GM12878 (cell line): ENCODE data around the gene DNAH8. TPM values are rescaled to one million over a fixed set of nuclear protein-coding genes. Genes with fewer than 3 reads are reported as not detected.

Experiments
- ATAC-seq: fragments of 200-7000 bp; cut with Tn5 transposase; 3 replicates; pipeline ENCODE4 v1.9.1; 2020; ENCODE audit warnings: mild to moderate bottlenecking, moderate library complexity
- BruUV-seq: library from RNA; stranded (reverse); fragments of 400-500 nt; replicated peaks from 2 replicates; lab custom pipeline; 2021; lab: Mats Ljungman, UMichigan
- CTCF ChIA-PET: fragments of 300-600 bp; sonication (Branson Sonifier 250); formaldehyde crosslinking; extraction: SDS; loops from one replicate; lab custom pipeline; 2021; ENCODE audit warnings: inconsistent platforms; lab: Yijun Ruan, JAX
- POLR2A ChIA-PET: fragments of 350-600 bp; formaldehyde crosslinking; extraction: SDS; loops from one replicate; lab custom pipeline; 2021; ENCODE audit warnings: inconsistent platforms; lab: Charles Lee
- RAD21 ChIA-PET: fragments of 300-600 bp; sonication (Branson Sonifier 250); formaldehyde crosslinking; loops from one replicate; lab custom pipeline; 2023; ENCODE audit warnings: antibody characterized with exemption; ENCODE audit not compliant: unreplicated experiment; lab: Charles Lee
- SMC1A ChIA-PET: fragments of 300-600 bp; sonication (Branson Sonifier 250); formaldehyde crosslinking; loops from one replicate; lab custom pipeline; 2023; ENCODE audit not compliant: unreplicated experiment, uncharacterized antibody; lab: Charles Lee
- DNase-seq: peaks from one replicate; pipeline ENCODE4 v3.0.0-alpha.2; 2011; ENCODE audit warnings: low read depth, low spot score
- FAIRE-seq: peaks from 3 replicates; lab custom pipeline; 2011; peaks lifted over from hg19 to GRCh38; lab: Jason Lieb, UNC
- H2AFZ ChIP-seq: 2 replicates; pipeline ENCODE4 v1.6.0; 2011; ENCODE audit warnings: low read depth, low read length, control low read depth; ENCODE audit not compliant: control insufficient read depth
- H3K27ac ChIP-seq: 2 replicates; pipeline ENCODE4 v1.5.1; 2011; ENCODE audit warnings: control low read depth; ENCODE audit not compliant: control insufficient read depth, insufficient read depth
- H3K27me3 ChIP-seq, 2 experiments: replicated peaks in 1 of 2; 2 replicates each; pipeline versions ENCODE4 v1.6.0 to v1.6.1; 2011; ENCODE audit warnings: low read length in 1 of 2; ENCODE audit not compliant: control insufficient read depth in 2 of 2, insufficient read depth in 2 of 2
- H3K36me3 ChIP-seq, 2 experiments: 2 replicates each; pipeline ENCODE4 v1.5.1; 2011; ENCODE audit warnings: low read length in 1 of 2; ENCODE audit not compliant: control insufficient read depth in 2 of 2, insufficient read depth in 2 of 2
- H3K4me1 ChIP-seq: 2 replicates; pipeline ENCODE4 v1.6.1; 2011; ENCODE audit warnings: mild to moderate bottlenecking, low read length, moderate library complexity, mixed read lengths; ENCODE audit not compliant: control insufficient read depth, insufficient read depth
- H3K4me2 ChIP-seq: 2 replicates; pipeline ENCODE4 v1.6.0; 2011; ENCODE audit warnings: control low read depth; ENCODE audit not compliant: control insufficient read depth, insufficient read depth
- H3K4me3 ChIP-seq: fragments of 200-600 bp; sonication (generic); 2 replicates; pipeline ENCODE4 v1.5.1; 2016
- H3K79me2 ChIP-seq: 2 replicates; pipeline ENCODE4 v1.6.0; 2011; ENCODE audit warnings: low read length; ENCODE audit not compliant: control insufficient read depth, insufficient read depth
- H3K9ac ChIP-seq: 2 replicates; pipeline ENCODE4 v1.8.0; 2011; ENCODE audit warnings: low read length, control low read depth, mixed read lengths; ENCODE audit not compliant: control insufficient read depth, insufficient read depth
- H3K9me3 ChIP-seq: replicated peaks from 3 replicates; pipeline ENCODE4 v1.5.1; 2011; ENCODE audit warnings: mild to moderate bottlenecking, low read length; ENCODE audit not compliant: control insufficient read depth, insufficient read depth
- H4K20me1 ChIP-seq: 2 replicates; pipeline ENCODE4 v1.6.0; 2011; ENCODE audit not compliant: control insufficient read depth, insufficient read depth
- CBX5 ChIP-seq: sonication (generic); IDR thresholded peaks from 2 replicates; pipeline ENCODE4 v1.6.1; 2016; ENCODE audit warnings: low read depth, moderate library complexity, mild to moderate bottlenecking, inconsistent platforms
- MYC ChIP-seq: IDR thresholded peaks from 2 replicates; pipeline ENCODE4 v1.6.1; 2011; ENCODE audit warnings: mild to moderate bottlenecking, low read length, moderate library complexity, inconsistent platforms; ENCODE audit not compliant: insufficient read depth, insufficient replicate concordance, insufficient read length, severe bottlenecking
- NFYB ChIP-seq: IDR thresholded peaks from 2 replicates; pipeline ENCODE4 v1.6.1; 2011; ENCODE audit warnings: low read depth, mild to moderate bottlenecking, low read length, improper control_type of control experiment, moderate library complexity; ENCODE audit not compliant: insufficient read depth
- RELA ChIP-seq: fragments of 450-650 bp; IDR thresholded peaks from 2 replicates; pipeline ENCODE4 v1.8.0; 2014; ENCODE audit warnings: borderline replicate concordance; ENCODE audit not compliant: partially characterized antibody
- STAT3 ChIP-seq: IDR thresholded peaks from 2 replicates; pipeline ENCODE4 v1.6.1; 2011; ENCODE audit warnings: low read depth, low read length, improper control_type of control experiment
- WRNIP1 ChIP-seq: IDR thresholded peaks from 2 replicates; pipeline ENCODE4 v1.6.1; 2011; ENCODE audit warnings: low read depth, low read length, improper control_type of control experiment, borderline replicate concordance
- WGBS: methylation state at CpG from one replicate; pipeline ENCODE4 v1.1.6; 2016; ENCODE audit warnings: low lambda C conversion rate; ENCODE audit not compliant: insufficient replicate concordance, insufficient coverage; ENCODE audit errors: missing lambda C conversion rate; 5-methylcytosine and 5-hydroxymethylcytosine counted together
- in situ Hi-C: fragments of 300-500 bp; cut with MboI; formaldehyde crosslinking; loops from 9 replicates; pipeline ENCODE4 v1.14.3; 2018; ENCODE audit warnings: mixed read lengths
- intact Hi-C: fragments of 100-400 bp; cut with micrococcal nuclease; formaldehyde crosslinking; loops from one replicate; pipeline ENCODE4 v1.14.2; 2022; ENCODE audit not compliant: unreplicated experiment
- polyA plus RNA-seq, 11 experiments: library from polyadenylated mRNA; depleted of rRNA in 4 of 11; unstranded in 6 of 11; stranded (reverse) in 5 of 11; fragments of >200 nt; fragmentation: Nextera tagmentation in 4 of 11; fragmentation: Illumina TruSeq in 1 of 11; extraction: Ambion mirVana in 4 of 11; extraction: Trizol in 1 of 11; gene quantifications; 1 replicate in 1 of 11; 2 replicates in 10 of 11; pipeline versions ENCODE4 v1.2.1 to v1.2.3, GENCODE V29; 2011 to 2016; ENCODE audit warnings: inconsistent platforms in 2 of 11, missing spikeins in 2 of 11, low read depth in 1 of 11
- total RNA-seq, 4 experiments: library from RNA; depleted of rRNA in 3 of 4; stranded (reverse); fragments of >200 nt in 3 of 4; fragmentation: Illumina TruSeq in 1 of 4; extraction: Trizol in 1 of 4; gene quantifications; 2 replicates each; pipeline versions ENCODE4 v1.2.1 to v1.2.3, GENCODE V29; 2013 to 2021
- TF ChIP-seq, protein P1 (sequence below): fragments of 450-650 bp; IDR thresholded peaks from 2 replicates; pipeline ENCODE4 v1.6.1; 2017; ENCODE audit warnings: mild to moderate bottlenecking, moderate library complexity

Gene DNAH8
- total and polyA plus RNA-seq, 10 of the 15 experiments (the other 5 are each of a cell fraction or from before 2014, with no cell fraction given) = 0.02 to 0.34 (median 0.10) TPM; not detected in 3

DNA sequence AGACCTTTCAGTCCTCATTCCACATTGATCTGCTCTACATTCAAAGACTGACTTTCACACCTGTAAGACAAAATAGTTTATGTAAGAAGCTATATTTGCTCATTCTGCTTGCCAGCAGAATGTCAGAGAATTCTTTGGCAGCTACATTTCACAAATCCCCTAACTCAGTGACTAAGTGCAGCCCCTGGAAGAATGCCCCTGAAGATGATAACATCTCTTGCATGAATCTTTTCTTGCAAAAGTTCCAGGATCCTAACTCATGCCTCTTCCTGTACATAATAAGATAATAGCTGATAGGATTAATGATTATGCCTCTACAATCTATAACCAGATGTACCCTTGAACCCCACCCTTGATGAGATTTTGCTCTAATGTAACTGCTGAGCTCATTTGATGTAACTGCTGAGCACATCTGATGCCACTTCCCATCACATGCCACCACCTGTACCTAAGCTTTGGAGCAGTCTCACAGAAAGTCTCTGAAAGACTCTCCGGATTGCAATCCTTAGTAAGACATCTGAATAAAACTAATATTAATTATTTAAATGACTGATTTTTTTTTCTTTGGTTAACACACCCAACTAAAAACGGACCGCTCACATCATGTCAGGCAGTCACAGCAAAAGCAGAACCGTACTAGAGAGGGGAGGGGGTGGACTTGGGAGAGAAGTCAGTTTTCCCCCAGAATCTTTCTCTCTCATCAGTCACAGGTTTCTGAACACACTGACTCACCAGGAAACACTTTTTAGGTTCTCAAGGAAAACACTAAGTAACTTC, 684 bp upstream of the DNAH8 start (continued):
- no peak for TF ChIP-seq RELA
- TF ChIP-seq CBX5 = no peak
- TF ChIP-seq STAT3 = no peak
- TF ChIP-seq, protein P1, sequence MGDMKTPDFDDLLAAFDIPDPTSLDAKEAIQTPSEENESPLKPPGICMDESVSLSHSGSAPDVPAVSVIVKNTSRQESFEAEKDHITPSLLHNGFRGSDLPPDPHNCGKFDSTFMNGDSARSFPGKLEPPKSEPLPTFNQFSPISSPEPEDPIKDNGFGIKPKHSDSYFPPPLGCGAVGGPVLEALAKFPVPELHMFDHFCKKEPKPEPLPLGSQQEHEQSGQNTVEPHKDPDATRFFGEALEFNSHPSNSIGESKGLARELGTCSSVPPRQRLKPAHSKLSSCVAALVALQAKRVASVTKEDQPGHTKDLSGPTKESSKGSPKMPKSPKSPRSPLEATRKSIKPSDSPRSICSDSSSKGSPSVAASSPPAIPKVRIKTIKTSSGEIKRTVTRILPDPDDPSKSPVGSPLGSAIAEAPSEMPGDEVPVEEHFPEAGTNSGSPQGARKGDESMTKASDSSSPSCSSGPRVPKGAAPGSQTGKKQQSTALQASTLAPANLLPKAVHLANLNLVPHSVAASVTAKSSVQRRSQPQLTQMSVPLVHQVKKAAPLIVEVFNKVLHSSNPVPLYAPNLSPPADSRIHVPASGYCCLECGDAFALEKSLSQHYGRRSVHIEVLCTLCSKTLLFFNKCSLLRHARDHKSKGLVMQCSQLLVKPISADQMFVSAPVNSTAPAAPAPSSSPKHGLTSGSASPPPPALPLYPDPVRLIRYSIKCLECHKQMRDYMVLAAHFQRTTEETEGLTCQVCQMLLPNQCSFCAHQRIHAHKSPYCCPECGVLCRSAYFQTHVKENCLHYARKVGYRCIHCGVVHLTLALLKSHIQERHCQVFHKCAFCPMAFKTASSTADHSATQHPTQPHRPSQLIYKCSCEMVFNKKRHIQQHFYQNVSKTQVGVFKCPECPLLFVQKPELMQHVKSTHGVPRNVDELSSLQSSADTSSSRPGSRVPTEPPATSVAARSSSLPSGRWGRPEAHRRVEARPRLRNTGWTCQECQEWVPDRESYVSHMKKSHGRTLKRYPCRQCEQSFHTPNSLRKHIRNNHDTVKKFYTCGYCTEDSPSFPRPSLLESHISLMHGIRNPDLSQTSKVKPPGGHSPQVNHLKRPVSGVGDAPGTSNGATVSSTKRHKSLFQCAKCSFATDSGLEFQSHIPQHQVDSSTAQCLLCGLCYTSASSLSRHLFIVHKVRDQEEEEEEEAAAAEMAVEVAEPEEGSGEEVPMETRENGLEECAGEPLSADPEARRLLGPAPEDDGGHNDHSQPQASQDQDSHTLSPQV = no peak
- no peak for TF ChIP-seq WRNIP1
- TF ChIP-seq MYC = no peak

DNA sequence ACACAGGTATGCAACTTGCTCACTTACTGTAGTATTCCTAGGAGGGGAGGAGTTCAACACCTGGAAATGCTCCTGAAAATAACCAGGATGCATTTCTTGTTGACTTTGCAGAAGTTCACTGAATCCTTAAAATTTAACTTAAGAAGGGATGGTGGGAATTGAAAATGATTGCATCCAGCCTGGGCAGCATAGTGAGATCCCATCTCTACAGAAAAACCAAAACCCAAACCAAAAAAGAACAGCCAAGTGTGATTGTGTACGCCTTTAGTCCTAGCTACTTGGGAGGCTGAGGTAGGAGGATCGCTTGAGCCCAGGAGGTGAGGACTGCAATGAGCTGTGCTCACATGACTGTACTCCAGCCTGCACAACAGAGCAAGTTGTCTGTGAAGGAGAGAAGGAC, 1.7 kb downstream of the DNAH8 start:
- Histone ChIP-seq H3K9me3 (no peaks in the 10 kb centered on the region; the same call in 2 of the 3 replicates), H3K27me3 (no peaks in the 10 kb centered on the region; a peak in 1 of 4 replicates), H3K27ac (no peak overlapping the region), H3K4me1 (peaks cover 16% of the 10 kb centered on the region), H2AFZ (no peak overlapping the region), H4K20me1 (no peaks in the 10 kb centered on the region), H3K36me3 (no peaks in the 10 kb centered on the region), H3K79me2 (no peaks in the 10 kb centered on the region), H3K9ac (no peak overlapping the region), H3K4me2 (no peak overlapping the region), H3K4me3 (no peak overlapping the region)
- BruUV-seq = no TSS peak
- ChIA-PET POLR2A (no interaction called here), CTCF (no interaction called here), RAD21 (no interaction called here), SMC1A (interaction anchor here (0.9 kb wide), 1 partner anchor 10 kb away, joined by 3 read pairs; no protein-coding TSS in a partner anchor)
- DNase-seq (no peak), ATAC-seq (no peak), FAIRE-seq (no peak)
- intact Hi-C loops (no loop called here), in situ Hi-C loops (no loop called here)
- no peak for TF ChIP-seq NFYB
- 97% methylated on average over 2 of the region's 2 CpGs for WGBS
